ENCODE data around the gene PRELID3B. TPM values are rescaled to one million over a fixed set of nuclear protein-coding genes. Genes with fewer than 3 reads are reported as not detected.
A peak's percentile ranks its signal among the peaks of the same experiment; 100 is the strongest.

Gene PRELID3B
- total RNA-seq, 3 donors from 2014 or later: 43.7 to 55.4 (median 52.4) TPM

GRCh38 chr20:59010321-59010994 lies 32.1 kb downstream of the PRELID3B start:
- peak in 1 of 2 donors; percentile 76 for DNase-seq (ENCODE audit: low spot score in 2 of 2)
- Histone ChIP-seq H3K4me1 (peaks cover 14 to 16% of the 10 kb centered on the region in 2 donors), H3K4me3 (peak overlapping the region in 1 of 3 donors; percentile 45), H3K36me3 (no peaks in the 10 kb centered on the region), H3K27ac (peak overlapping the region; percentile 89 to 93), H3K27me3 (no peaks in the 10 kb centered on the region), H3K9me3 (no peaks in the 10 kb centered on the region)
- intact Hi-C loops (cut with DNase I; ENCODE audit: low total_unique reads): no loop called here
- TF ChIP-seq CTCF (IDR thresholded peaks at IDR 0.05) (no peak), POLR2AphosphoS5 (IDR thresholded peaks at IDR 0.05) (peak in 2 of 3 donors; percentile 32 to 33), POLR2A (IDR thresholded peaks at IDR 0.05) (no peak)

GRCh38 chr20:59008715-59009336 lies 33.8 kb downstream of the PRELID3B start:
- Histone ChIP-seq H3K36me3 (no peaks in the 10 kb centered on the region), H3K9me3 (no peaks in the 10 kb centered on the region), H3K4me3 (no peak overlapping the region), H3K4me1 (peaks cover 19 to 21% of the 10 kb centered on the region in 2 donors), H3K27ac (peak overlapping the region; percentile 93), H3K27me3 (no peaks in the 10 kb centered on the region)
- peak; percentile 15 to 24 for DNase-seq (ENCODE audit: low spot score in 2 of 2)
- intact Hi-C loops (cut with DNase I; ENCODE audit: low total_unique reads): no loop called here
- no peak for TF ChIP-seq CTCF (IDR thresholded peaks at IDR 0.05)
- no peak for TF ChIP-seq POLR2A (IDR thresholded peaks at IDR 0.05)
- TF ChIP-seq POLR2AphosphoS5 (IDR thresholded peaks at IDR 0.05): no peak

GRCh38 chr20:59007665-59008511 lies 34.7 kb downstream of the PRELID3B start:
- Histone ChIP-seq H3K36me3 (no peaks in the 10 kb centered on the region), H3K4me3 (peak overlapping the region; percentile 81 to 86 (median 85)), H3K27me3 (no peaks in the 10 kb centered on the region), H3K27ac (peak overlapping the region; percentile 93), H3K4me1 (peaks cover 19 to 24% of the 10 kb centered on the region in 2 donors), H3K9me3 (no peaks in the 10 kb centered on the region)
- intact Hi-C loops (cut with DNase I; ENCODE audit: low total_unique reads): no loop called here
- TF ChIP-seq POLR2A (IDR thresholded peaks at IDR 0.05) (no peak), POLR2AphosphoS5 (IDR thresholded peaks at IDR 0.05) (no peak), CTCF (IDR thresholded peaks at IDR 0.05) (no peak)
- peak in 1 of 2 donors; percentile 42 for DNase-seq (ENCODE audit: low spot score in 2 of 2)

- Histone ChIP-seq H3K9me3 (no peaks in the 10 kb centered on the region), H3K27me3 (no peaks in the 10 kb centered on the region), H3K36me3 (no peaks in the 10 kb centered on the region), H3K4me1 (peaks cover 19 to 28% of the 10 kb centered on the region in 2 donors), H3K27ac (peak within 1 kb of the TSS; percentile 93), H3K4me3 (peak within 1 kb of the TSS; percentile 81 to 86 (median 85))
- TF ChIP-seq POLR2AphosphoS5 (IDR thresholded peaks at IDR 0.05): no peak
- no peak for TF ChIP-seq CTCF (IDR thresholded peaks at IDR 0.05)
- no peak for TF ChIP-seq POLR2A (IDR thresholded peaks at IDR 0.05)
- DNase-seq (ENCODE audit: low spot score in 2 of 2): peak in 1 of 2 donors; percentile 67
- intact Hi-C loops (cut with DNase I; ENCODE audit: low total_unique reads): no loop called here
Measured at GRCh38 chr20:59006864-59007664, 35.5 kb downstream of the PRELID3B start, which contains the start of gene CTSZ. CTSZ (minus strand) TSS chr20:59007254; CDS start chr20:59007128, 126 bp downstream.
